ENCODE measurements around the gene RGL3. TPM values are rescaled to one million over a fixed set of nuclear protein-coding genes. Genes with fewer than 3 reads are reported as not detected.
"Not testable (repeated sequence)": the region's sequence is repeated elsewhere in the genome, so short reads cannot be mapped to it uniquely, and the experiment has no call there.

The RGL3 gene
- total RNA-seq, 1 experiment from 2014 or later: not detected

GRCh38 chr19:11397089-11397610 lies 22.0 kb downstream of the RGL3 start:
- Histone ChIP-seq H3K9me3 (replicated peaks) (no peaks in the 10 kb centered on the region), H3K4me3 (no peak overlapping the region), H3K4me1 (replicated peaks) (no peaks in the 10 kb centered on the region), H3K27me3 (replicated peaks) (no peaks in the 10 kb centered on the region), H3K36me3 (no peaks in the 10 kb centered on the region), H3K27ac (no peak overlapping the region)
- no peak for DNase-seq (ENCODE audit: low read depth in 1 of 2, low spot score in 2 of 2)

DNA sequence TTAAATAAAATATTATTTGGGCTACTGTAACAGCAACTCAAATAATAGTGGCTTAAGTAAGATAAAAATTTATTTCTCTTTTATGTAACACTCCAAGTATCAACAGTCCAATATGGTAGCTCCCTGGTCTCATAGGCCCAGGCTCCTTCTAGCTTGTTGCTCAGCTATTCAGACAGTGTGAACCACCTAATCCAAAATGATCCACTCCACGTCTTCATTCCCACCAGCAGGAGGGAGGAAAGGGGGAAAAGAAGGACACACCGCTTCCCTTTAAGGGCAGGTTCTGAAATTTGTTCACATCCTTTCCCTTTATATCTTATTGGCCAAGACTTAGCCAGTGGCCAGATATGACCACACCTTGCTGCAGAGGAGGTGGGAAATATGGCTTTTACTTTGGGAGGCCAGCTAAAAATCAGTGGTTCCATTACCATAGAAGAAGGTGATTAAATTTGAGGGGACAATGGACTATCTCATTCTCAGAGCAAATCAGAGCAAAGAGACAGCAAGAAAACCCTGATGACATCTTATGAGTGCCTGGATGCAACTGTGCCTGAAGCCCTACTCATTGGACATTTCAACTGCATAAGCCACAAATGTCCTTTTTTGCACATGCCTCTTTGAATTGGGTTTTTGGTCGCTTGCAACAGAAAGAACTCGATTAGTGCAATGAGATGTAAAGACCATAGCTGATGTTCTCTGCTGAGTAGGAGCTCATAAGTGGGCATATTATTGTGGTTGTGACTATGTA lies 28.0 kb downstream of the RGL3 start:
- no peaks in the 10 kb centered on the region for H3K36me3 ChIP-seq
- no peaks in the 10 kb centered on the region for H3K9me3 ChIP-seq (replicated peaks)
- H3K27ac ChIP-seq: no peak overlapping the region
- H3K4me3 ChIP-seq: no peak overlapping the region
- no peaks in the 10 kb centered on the region for H3K27me3 ChIP-seq (replicated peaks)
- H3K4me1 ChIP-seq (replicated peaks): no peaks in the 10 kb centered on the region
- no peak for DNase-seq (ENCODE audit: low read depth in 1 of 2, low spot score in 2 of 2)

- Histone ChIP-seq H3K27ac (no peak overlapping the region), H3K9me3 (replicated peaks) (no peaks in the 10 kb centered on the region), H3K4me1 (replicated peaks) (no peaks in the 10 kb centered on the region), H3K27me3 (replicated peaks) (no peaks in the 10 kb centered on the region), H3K4me3 (no peak overlapping the region), H3K36me3 (no peaks in the 10 kb centered on the region)
- no peak for DNase-seq (ENCODE audit: low read depth in 1 of 2, low spot score in 2 of 2)
Observed at GRCh38 chr19:11390359-11390758, 28.8 kb downstream of the RGL3 start.

GRCh38 chr19:11387162-11388034 lies 31.7 kb downstream of the RGL3 start:
- no peak for DNase-seq (ENCODE audit: low read depth in 1 of 2, low spot score in 2 of 2)
- Histone ChIP-seq H3K9me3 (replicated peaks) (no peaks in the 10 kb centered on the region), H3K4me1 (replicated peaks) (peaks cover 15% of the 10 kb centered on the region), H3K4me3 (no peak overlapping the region), H3K27me3 (replicated peaks) (peaks cover 12% of the 10 kb centered on the region), H3K36me3 (no peaks in the 10 kb centered on the region), H3K27ac (no peak overlapping the region)

DNA sequence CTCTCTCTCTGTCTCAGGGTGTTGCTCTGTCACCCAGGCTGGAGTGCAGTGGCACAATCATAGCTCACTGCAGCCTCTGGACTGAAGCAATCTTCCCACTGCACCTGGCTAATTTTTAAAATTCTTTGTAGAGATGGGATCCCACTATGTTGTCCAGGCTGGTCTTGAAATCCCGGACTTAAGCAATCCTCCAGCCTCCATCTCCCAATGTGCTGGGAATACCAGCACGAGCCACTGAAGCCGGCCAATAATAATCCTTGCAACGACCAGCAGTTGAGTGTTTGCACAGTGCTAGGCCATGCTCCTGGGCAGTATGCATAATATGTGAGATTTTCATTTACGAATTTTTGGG lies 34.4 kb downstream of the RGL3 start:
- DNase-seq (ENCODE audit: low read depth in 1 of 2, low spot score in 2 of 2): no peak
- no peak overlapping the region for H3K27ac ChIP-seq
- H3K36me3 ChIP-seq: no peaks in the 10 kb centered on the region

DNA sequence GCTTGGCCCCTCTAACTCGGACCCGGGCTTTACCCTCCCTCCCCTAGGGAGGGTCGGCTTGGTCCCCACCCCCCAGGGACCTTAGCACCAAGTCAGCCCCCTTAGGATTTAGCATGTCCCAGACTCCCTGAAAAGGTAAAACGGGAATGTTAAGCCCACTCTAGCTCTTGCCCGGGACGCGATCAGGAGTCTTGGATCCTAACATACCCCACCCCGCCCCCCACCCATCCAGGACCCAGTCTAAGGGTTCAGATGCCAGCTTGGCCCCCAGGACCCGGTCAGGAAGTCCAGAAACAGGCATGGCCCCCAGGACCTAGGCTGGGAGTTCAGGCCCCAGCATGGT lies 35.4 kb downstream of the RGL3 start:
- Histone ChIP-seq H3K27ac (no peak overlapping the region), H3K36me3 (no peaks in the 10 kb centered on the region), H3K4me3 (peak overlapping the region; percentile 20), H3K9me3 (replicated peaks) (no peaks in the 10 kb centered on the region), H3K4me1 (replicated peaks) (peaks cover 37% of the 10 kb centered on the region), H3K27me3 (replicated peaks) (peaks cover 12% of the 10 kb centered on the region)
- DNase-seq (ENCODE audit: low read depth in 1 of 2, low spot score in 2 of 2): no peak

More for the DNA sequence above, 34.4 kb downstream of the RGL3 start:
- Histone ChIP-seq H3K9me3 (replicated peaks) (no peaks in the 10 kb centered on the region), H3K4me3 (no peak overlapping the region), H3K27me3 (replicated peaks) (peaks cover 12% of the 10 kb centered on the region), H3K4me1 (replicated peaks) (peaks cover 32% of the 10 kb centered on the region)

- DNase-seq (ENCODE audit: low read depth in 1 of 2, low spot score in 2 of 2): peak in 1 of 2 experiments; percentile 59
- H3K27me3 ChIP-seq (replicated peaks): peaks cover 12% of the 10 kb centered on the region
- peaks cover 43% of the 10 kb centered on the region for H3K4me1 ChIP-seq (replicated peaks)
- no peaks in the 10 kb centered on the region for H3K36me3 ChIP-seq
- no peak overlapping the region for H3K27ac ChIP-seq
- 0 out of 2 replicates have a peak overlapping the region, but pooled peaks have one; percentile 3 for H3K4me3 ChIP-seq
- no peaks in the 10 kb centered on the region for H3K9me3 ChIP-seq (replicated peaks)
Observed at GRCh38 chr19:11382898-11383705, 36.0 kb downstream of the RGL3 start.

DNA sequence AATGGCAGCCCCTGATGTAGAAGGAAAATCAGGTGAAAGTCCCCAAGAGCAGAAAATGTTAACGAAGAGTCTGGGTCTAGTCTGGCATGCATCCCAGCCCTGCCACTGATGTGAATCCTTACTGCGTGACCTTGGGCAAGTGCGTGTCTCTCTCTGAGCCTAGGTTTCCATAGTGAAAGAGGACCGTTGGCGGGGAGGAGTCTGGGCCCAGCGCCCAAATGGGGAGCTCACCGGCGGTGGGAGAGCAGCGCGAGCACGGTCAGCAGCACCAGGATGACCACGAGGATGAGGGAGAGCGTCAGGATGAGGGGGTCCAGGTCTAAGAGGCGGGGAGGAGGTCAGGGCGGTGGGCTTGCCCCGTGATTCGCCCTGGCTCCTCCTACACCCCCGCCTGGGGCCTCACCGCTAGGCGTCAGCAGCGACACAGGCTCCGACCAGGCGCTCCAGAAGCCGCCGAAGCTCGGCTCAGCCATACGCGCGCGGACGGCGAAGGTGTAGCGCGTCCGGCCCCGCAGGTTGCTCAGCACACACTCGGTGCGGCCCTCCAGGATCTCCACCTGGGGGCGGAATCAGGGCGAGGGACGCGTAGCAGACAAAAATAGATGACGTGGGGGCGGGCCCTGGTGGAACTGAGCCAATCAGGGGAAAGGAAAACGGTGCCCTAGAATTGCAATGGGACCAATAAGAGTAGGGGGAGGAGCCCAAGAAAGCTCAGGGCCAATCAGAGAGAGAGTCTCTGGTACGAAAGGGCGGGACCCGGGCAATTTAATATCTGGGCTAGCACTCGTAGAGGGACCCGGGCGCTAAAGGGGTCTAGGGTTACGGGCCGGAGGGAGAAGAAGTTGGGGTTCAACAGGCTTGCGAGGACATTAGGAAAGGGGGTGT lies 38.2 kb downstream of the RGL3 start:
- Histone ChIP-seq H3K4me3 (peak overlapping the region; percentile 48), H3K9me3 (replicated peaks) (no peaks in the 10 kb centered on the region), H3K36me3 (no peaks in the 10 kb centered on the region), H3K27me3 (replicated peaks) (peaks cover 12% of the 10 kb centered on the region), H3K27ac (peak overlapping the region; percentile 53), H3K4me1 (replicated peaks) (peaks cover 55% of the 10 kb centered on the region)
- DNase-seq (ENCODE audit: low read depth in 1 of 2, low spot score in 2 of 2): peak; percentile 96 to 99

GRCh38 chr19:11379857-11380350 lies 39.2 kb downstream of the RGL3 start:
- peaks cover 61% of the 10 kb centered on the region for H3K4me1 ChIP-seq (replicated peaks)
- H3K4me3 ChIP-seq: no peak overlapping the region
- no peak for DNase-seq (ENCODE audit: low read depth in 1 of 2, low spot score in 2 of 2)
- H3K9me3 ChIP-seq (replicated peaks): no peaks in the 10 kb centered on the region
- H3K27me3 ChIP-seq (replicated peaks): peaks cover 12% of the 10 kb centered on the region
- H3K36me3 ChIP-seq: no peaks in the 10 kb centered on the region
- no peak overlapping the region for H3K27ac ChIP-seq

DNA sequence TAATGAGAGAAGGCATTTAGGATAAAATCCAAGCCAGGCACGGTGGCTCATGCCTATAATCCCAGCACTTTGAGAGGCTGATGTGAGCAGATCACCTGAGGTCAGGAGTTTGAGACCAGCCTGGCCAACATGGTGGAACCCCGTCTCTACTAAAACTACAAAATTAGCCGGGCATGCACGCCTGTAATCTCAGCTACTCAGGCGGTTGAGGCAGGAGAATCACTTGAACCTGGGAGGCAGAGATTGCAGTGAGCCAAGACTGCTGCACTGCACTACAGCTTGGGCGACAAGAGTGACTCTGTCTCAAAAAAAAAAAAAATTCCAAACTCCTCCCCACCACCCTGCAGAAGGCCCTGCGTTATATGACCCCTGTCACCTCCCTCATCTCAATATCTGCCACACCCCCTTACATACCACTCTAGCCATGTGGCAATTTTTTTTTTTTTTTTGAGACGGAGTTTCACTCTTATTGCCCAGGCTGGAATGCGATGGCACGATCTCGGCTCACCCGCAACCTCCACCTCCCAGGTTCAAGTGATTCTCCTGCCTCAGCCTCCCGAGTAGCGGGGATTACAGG lies 39.8 kb downstream of the RGL3 start:
- H3K27ac ChIP-seq; H3K36me3 ChIP-seq; H3K9me3 ChIP-seq (replicated peaks); H3K4me3 ChIP-seq; DNase-seq (ENCODE audit: low read depth in 1 of 2, low spot score in 2 of 2): not testable (repeated sequence)
- H3K27me3 ChIP-seq (replicated peaks): peaks cover 12% of the 10 kb centered on the region
- H3K4me1 ChIP-seq (replicated peaks): peaks cover 61% of the 10 kb centered on the region

DNA sequence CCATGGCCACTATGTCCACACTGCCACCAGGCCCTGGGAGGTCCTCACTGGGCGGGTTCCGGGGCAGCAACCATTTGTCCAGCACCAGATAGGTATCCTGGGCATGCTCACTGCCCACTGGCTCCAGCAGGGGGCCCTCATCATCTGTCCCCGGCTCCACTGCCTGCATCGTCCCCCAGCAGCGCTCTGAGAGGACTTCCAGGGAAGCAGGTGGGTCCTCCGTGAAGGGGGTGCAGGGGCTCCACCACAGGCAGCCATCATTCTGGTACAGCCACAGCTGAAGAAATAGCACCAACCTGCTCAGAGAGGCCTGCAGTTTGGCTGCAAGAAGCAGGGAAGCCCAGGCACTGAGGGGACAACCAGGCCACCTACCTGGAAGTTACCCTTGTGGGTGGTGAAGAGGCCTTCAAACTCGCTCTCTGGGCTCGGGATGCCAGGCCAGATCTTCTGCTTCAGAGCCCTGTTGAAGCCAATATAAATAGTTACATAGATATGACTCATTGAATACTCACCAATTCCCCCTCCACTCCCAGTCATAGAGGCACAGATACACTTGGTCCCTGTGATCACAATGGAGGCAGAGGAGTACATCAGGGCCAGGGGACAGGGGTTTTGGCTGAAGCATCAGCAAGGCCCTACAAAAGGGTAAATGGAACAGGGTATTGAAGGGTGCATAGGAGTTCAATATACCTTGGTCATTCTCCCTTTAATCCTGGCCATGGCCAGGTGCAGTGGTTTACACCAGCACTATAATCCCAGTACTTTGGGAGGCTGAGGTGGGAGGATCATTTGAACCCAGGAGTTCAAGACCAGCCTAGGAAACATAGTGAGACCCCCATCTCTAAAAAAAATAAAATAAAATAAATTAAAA lies 40.6 kb downstream of the RGL3 start:
- H3K9me3 ChIP-seq (replicated peaks): no peaks in the 10 kb centered on the region
- peak; percentile 70 to 78 for DNase-seq (ENCODE audit: low read depth in 1 of 2, low spot score in 2 of 2)
- no peak overlapping the region for H3K4me3 ChIP-seq
- peaks cover 12% of the 10 kb centered on the region for H3K27me3 ChIP-seq (replicated peaks)
- peaks cover 61% of the 10 kb centered on the region for H3K4me1 ChIP-seq (replicated peaks)
- no peaks in the 10 kb centered on the region for H3K36me3 ChIP-seq
- H3K27ac ChIP-seq: no peak overlapping the region

DNA sequence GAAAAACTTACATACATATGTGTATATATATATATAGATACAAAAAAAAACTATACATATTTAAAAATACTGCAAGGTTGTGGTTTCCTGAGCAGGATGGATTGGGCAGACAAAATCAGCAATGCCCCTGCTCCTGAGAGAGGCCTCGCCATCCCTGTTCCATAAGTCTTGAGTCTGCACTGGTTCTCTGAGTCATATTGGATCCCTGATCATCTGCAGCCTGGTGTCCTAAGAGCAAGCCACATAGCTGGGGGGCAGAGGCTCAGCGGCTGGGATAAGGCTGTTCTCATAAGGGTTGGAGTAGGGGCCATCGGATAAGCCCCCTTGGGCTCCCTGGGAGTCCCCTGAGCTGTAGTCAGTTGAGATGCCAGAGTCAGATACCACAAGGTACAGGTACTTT lies 41.4 kb downstream of the RGL3 start:
- Histone ChIP-seq H3K9me3 (replicated peaks) (no peaks in the 10 kb centered on the region), H3K4me1 (replicated peaks) (peaks cover 55% of the 10 kb centered on the region), H3K27me3 (replicated peaks) (peaks cover 4% of the 10 kb centered on the region), H3K36me3 (no peaks in the 10 kb centered on the region), H3K27ac (no peak overlapping the region), H3K4me3 (no peak overlapping the region)
- DNase-seq (ENCODE audit: low read depth in 1 of 2, low spot score in 2 of 2): no peak
